Astrocyte (in vitro differentiated cells and primary cell): Measurements from ENCODE around the gene PNMA1.
A peak's percentile ranks its signal among the peaks of the same experiment; 100 is the strongest.

ENCODE experiments used
- EZH2 ChIP-seq: IDR thresholded peaks from 2 replicates; pipeline ENCODE4 v1.6.1; 2012; ENCODE audit warnings: mild to moderate bottlenecking, low read length, inconsistent platforms; ENCODE audit not compliant: insufficient read depth
- TF ChIP-seq, protein P1 (sequence below): IDR thresholded peaks from 2 replicates; pipeline ENCODE4 v1.5.1; 2011; ENCODE audit warnings: low read depth, mild to moderate bottlenecking, inconsistent platforms, low read length, moderate library complexity; ENCODE audit not compliant: insufficient read depth

DNA sequence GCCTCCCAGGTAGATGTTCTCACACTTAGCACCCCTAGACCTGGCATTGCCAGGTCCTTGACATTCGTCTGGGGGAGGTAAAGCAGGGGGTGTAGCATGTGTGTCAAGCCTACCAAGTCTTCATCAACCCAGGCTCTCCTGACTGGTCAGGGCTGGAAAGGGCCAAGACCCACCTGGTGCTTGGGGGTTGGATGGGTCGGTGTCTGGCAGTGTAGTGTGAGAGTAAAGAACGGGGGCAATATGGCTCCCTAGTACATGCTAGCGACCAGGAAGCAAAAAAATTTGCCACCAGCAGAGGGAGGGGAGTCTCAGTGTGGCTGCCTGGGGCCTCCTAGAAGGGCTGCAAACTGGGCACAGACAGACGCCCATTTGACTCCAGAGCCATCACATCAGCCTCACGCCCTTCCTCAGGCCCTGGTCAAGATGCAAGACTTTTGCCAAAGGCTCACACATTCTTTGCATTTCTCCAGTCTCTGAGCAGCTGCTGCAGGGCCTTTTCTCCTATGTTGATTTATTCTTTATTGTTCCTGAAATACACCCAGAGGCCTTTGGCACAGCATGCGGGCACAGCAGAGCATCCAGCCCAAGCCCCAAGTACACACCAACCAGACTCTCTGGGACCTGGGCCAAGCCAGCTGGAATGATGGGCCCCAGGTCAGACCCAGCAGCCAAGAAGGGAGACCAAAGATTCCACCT, 38.3 kb upstream of the PNMA1 start:
- TF ChIP-seq, protein P1, sequence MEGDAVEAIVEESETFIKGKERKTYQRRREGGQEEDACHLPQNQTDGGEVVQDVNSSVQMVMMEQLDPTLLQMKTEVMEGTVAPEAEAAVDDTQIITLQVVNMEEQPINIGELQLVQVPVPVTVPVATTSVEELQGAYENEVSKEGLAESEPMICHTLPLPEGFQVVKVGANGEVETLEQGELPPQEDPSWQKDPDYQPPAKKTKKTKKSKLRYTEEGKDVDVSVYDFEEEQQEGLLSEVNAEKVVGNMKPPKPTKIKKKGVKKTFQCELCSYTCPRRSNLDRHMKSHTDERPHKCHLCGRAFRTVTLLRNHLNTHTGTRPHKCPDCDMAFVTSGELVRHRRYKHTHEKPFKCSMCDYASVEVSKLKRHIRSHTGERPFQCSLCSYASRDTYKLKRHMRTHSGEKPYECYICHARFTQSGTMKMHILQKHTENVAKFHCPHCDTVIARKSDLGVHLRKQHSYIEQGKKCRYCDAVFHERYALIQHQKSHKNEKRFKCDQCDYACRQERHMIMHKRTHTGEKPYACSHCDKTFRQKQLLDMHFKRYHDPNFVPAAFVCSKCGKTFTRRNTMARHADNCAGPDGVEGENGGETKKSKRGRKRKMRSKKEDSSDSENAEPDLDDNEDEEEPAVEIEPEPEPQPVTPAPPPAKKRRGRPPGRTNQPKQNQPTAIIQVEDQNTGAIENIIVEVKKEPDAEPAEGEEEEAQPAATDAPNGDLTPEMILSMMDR = peak; percentile 12
- TF ChIP-seq EZH2 = no peak
